Measurements from ENCODE around the gene ESR1. TPM values are rescaled to one million over a fixed set of nuclear protein-coding genes. Genes with fewer than 3 reads are reported as not detected.
"Not testable (repeated sequence)": the region's sequence is repeated elsewhere in the genome, so short reads cannot be mapped to it uniquely, and the experiment has no call there.

ESR1 gene
- total and polyA plus RNA-seq, 11 donors: 0.15 to 3.5 (median 0.93) TPM

DNA sequence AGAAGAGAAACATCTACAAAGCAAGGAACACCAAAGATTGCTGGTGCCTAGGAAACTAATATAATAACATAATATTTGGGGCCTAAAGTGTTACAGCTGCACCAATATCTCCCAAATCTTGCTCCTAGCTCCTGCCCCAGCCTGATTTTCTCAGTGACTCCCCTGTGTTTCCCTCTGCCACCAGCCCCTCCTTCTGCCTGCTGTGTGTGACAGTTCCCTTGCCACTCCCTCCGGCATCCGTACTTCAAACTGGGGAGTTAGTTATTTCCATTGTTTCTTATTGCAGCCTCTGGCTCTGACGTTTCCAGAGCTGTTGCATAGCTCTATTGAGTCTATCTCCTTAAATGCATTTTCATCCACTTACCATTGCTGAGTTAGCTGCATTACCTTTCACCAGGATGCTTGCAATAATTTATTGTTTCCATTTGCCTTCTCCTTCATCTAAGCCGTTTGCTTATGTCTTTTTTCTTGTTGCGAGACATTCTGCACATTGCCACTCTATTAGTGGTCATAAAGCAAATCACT is 43.1 kb downstream of the ESR1 start:
- 46 to 60% (median 51%) methylated on average over 5 of the region's 5 CpGs for WGBS, 4 donors
- intact Hi-C loops (cut with DNase I): no loop called here
- no peak for TF ChIP-seq POLR2A (IDR thresholded peaks at IDR 0.05)
- TF ChIP-seq, protein P1, sequence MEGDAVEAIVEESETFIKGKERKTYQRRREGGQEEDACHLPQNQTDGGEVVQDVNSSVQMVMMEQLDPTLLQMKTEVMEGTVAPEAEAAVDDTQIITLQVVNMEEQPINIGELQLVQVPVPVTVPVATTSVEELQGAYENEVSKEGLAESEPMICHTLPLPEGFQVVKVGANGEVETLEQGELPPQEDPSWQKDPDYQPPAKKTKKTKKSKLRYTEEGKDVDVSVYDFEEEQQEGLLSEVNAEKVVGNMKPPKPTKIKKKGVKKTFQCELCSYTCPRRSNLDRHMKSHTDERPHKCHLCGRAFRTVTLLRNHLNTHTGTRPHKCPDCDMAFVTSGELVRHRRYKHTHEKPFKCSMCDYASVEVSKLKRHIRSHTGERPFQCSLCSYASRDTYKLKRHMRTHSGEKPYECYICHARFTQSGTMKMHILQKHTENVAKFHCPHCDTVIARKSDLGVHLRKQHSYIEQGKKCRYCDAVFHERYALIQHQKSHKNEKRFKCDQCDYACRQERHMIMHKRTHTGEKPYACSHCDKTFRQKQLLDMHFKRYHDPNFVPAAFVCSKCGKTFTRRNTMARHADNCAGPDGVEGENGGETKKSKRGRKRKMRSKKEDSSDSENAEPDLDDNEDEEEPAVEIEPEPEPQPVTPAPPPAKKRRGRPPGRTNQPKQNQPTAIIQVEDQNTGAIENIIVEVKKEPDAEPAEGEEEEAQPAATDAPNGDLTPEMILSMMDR (IDR thresholded peaks at IDR 0.05): no peak

DNA sequence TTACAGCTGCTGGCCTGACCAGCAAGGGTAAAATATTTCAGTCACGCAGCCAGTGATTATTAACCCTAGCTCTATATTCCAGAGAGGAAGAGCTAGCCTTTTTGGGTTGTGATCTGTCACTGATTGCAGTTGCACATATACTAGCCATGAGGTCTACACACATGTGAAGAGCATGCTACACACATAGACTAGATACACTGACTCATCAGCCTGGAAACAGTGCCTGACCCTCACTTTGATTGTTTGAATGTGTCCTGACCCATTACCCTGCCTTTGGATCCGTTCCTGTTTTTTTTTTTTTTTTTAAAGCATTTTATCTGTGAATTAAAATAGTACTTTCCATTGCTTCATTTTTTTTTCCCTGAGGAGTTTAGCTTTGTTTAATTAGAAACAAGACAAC is 50.8 kb downstream of the ESR1 start:
- H3K9me3 ChIP-seq: no peaks in the 10 kb centered on the region
- DNase-seq (no peak), ATAC-seq (no peak)
- no peak overlapping the region for H3K27ac ChIP-seq
- H3K4me3 ChIP-seq: no peak overlapping the region
- TF ChIP-seq, protein P1 (IDR thresholded peaks at IDR 0.05): no peak
- no peak for TF ChIP-seq POLR2A (IDR thresholded peaks at IDR 0.05)
- H3K4me1 ChIP-seq: no peaks in the 10 kb centered on the region
- no peaks in the 10 kb centered on the region for H3K36me3 ChIP-seq
- WGBS, 4 donors: 48 to 56% (median 51%) methylated on average over 2 of the region's 2 CpGs
- no peaks in the 10 kb centered on the region for H3K27me3 ChIP-seq
- intact Hi-C loops (cut with DNase I): no loop called here

More for the DNA sequence above, 43.1 kb downstream of the ESR1 start:
- Histone ChIP-seq H3K4me3 (no peak overlapping the region), H3K9me3 (no peaks in the 10 kb centered on the region), H3K4me1 (no peaks in the 10 kb centered on the region), H3K27ac (no peak overlapping the region), H3K36me3 (no peaks in the 10 kb centered on the region), H3K27me3 (no peaks in the 10 kb centered on the region)
- DNase-seq (no peak), ATAC-seq (no peak)

DNA sequence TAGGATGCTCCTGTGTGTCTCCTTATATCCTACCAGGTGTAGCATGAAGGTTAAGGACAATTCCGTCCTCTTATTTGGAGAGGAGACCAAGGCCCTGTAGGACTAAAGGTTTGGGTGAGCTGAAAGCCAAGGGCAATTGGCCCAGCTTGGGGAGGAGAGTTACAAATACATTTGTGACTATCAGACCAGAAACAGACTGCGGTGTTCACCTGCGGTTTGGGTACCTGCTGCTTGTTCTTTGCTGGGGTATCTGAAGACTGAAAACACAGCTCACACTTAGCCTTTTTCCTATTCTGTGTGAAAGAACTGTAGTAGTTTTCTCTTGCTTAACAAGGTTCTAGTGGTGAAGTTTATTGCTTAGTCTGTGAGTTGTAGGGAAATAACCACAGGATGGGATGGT is 55.0 kb downstream of the ESR1 start:
- intact Hi-C loops (cut with DNase I): no loop called here
- Histone ChIP-seq H3K4me3 (no peak overlapping the region), H3K4me1 (no peaks in the 10 kb centered on the region)

DNA sequence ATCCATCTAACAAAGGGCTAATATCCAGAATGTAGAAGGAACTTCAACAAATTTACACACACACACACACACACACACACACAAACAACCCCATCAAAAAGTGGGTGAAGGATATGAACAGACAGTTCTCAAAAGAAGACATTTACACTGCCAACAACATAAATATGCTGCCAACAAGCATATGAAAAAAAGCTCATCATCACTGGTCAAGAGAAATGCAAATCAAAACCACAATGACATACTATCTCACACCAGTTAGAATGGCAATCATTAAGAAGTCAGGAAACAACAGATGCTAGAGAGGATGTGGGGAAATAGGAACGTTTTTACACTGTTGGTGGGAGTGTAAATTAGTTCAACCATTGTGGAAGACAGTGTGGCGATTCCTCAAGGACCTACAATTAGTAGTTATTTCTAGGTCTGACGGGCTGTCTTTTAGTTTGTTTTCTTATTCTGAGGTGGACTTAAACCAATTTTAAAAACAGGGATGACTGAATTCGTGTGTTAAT is 59.9 kb downstream of the ESR1 start:
- H3K4me1 ChIP-seq; H3K4me3 ChIP-seq; intact Hi-C loops (cut with DNase I); H3K27ac ChIP-seq; H3K36me3 ChIP-seq; H3K9me3 ChIP-seq; ATAC-seq; DNase-seq; H3K27me3 ChIP-seq: not testable (repeated sequence)
- 46 to 57% (median 52%) methylated on average over 4 of the region's 4 CpGs for WGBS, 4 donors

More for the DNA sequence above, 55.0 kb downstream of the ESR1 start:
- DNase-seq (no peak), ATAC-seq (no peak)
- TF ChIP-seq POLR2A (IDR thresholded peaks at IDR 0.05): no peak
- WGBS, 4 donors: 87 to 91% (median 89%) methylated on average over 3 of the region's 3 CpGs
- H3K36me3 ChIP-seq: no peaks in the 10 kb centered on the region
- H3K9me3 ChIP-seq: no peaks in the 10 kb centered on the region
- no peak overlapping the region for H3K27ac ChIP-seq
- H3K27me3 ChIP-seq: no peaks in the 10 kb centered on the region

DNA sequence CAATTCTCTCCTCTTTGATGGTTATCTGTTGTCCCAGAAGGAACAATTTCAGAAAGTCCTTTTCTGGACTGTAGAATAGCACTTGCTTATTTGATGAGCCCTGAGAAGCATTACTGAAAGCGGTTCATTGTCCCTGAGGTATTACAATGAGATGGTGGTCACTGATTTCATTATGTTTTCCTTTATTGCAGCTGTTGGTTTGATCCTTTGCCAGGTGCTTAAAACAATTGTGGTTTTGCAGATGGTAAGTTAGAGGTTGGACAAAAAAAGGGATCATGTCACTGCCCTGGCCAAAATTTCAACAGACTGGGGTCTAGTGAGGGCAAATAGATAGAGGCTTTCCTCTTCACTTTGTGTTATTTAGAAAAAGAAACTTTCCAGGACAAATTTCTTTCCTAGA is 61.9 kb downstream of the ESR1 start:
- Histone ChIP-seq H3K27me3 (no peaks in the 10 kb centered on the region), H3K27ac (no peak overlapping the region), H3K4me1 (no peaks in the 10 kb centered on the region), H3K4me3 (no peak overlapping the region), H3K9me3 (peaks cover 0 to 3% (median 0%) of the 10 kb centered on the region in 12 donors), H3K36me3 (no peaks in the 10 kb centered on the region)
- peak in 1 of 4 donors; percentile 43 for ATAC-seq
- no peak for DNase-seq
- intact Hi-C loops (cut with DNase I): no loop called here
- no peak for TF ChIP-seq POLR2A (IDR thresholded peaks at IDR 0.05)
- TF ChIP-seq, protein P1 (IDR thresholded peaks at IDR 0.05): no peak
- WGBS, 4 donors: 29 to 71% (median 57%) methylated on average over 1 of the region's 1 CpG
